HG03460 (cell line): ENCODE measurements around the gene DLG3.
"Not testable (repeated sequence)": the region's sequence is repeated elsewhere in the genome, so short reads cannot be mapped to it uniquely, and the experiment has no call there.

Source experiments
- ATAC-seq: cut with Tn5 transposase; IDR thresholded peaks from one replicate; pipeline ENCODE4 v1.9.1; 2021; ENCODE audit not compliant: unreplicated experiment

DLG3 gene

DNA sequence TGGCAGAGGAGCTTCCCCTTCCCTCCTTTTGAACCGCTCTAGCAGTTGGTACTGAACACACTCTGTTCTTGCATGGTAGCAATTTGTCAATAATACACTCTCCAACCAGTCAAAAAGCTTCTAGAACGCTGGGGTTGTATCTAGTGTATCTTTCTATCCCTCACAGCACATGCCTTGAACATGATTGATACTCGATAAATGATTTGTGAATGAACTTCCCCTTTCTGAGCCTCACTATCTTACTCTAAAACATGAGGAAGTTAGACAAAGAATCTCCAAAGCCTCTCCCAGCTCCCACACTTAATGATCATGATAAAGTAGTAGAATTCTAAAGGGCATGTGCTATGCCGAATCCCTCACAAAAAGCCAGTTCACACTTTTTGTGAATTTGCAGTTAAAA lies 64.4 kb downstream of the DLG3 start:
- ATAC-seq, result no peak

DNA sequence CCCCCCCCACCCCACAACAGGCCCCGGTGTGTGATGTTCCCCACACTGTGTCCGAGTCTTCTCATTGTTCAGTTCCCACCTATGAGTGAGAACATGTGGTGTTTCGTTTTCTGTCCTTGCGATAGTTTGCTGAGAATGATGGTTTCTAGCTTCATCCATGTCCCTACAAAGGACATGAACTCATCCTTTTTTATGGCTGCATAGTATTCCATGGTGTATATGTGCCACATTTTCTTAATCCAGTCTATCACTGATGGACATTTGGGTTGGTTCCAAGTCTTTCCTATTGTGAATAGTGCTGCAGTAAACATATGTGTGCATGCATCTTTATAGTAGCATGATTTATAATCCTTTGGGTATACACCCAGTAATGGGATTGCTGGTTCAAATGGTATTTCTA lies 70.6 kb downstream of the DLG3 start:
- ATAC-seq, result not testable (repeated sequence)

DNA sequence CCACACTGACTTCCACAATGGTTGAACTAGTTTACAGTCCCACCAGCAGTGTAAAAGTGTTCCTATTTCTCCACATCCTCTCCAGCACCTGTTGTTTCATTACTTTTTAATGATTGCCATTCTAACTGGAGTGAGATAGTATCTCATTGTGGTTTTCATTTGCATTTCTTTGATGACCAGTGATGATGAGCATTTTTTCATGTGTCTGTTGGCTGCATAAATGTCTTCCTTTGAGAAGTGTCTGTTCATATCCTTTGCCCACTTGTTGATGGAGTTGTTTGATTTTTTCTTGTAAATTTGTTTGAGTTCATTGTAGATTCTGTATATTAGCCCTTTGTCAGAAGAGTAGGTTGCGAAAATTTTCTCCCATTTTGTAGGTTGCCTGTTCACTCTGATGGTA lies 71.1 kb downstream of the DLG3 start:
- not testable (repeated sequence) for ATAC-seq

DNA sequence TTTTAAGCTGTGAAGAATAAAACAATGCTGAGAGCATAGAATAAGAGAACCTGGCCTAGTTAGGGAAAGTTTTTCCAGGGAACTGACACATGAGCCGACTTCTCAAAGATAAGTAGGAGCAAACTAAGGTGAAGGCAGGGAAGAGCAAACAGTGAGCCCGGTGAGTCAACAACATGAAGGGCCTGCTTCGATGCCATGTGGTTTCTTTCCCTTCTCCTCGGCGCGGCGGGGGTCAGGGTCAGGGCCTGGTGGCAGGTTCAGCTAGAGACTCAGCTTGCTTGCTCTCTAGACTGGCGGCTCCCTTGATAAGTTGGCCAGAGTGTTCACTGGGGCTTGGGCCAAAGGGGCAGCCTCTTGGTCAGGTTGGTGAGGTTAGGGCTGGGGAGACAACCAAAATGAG lies 81.1 kb downstream of the DLG3 start:
- ATAC-seq, result no peak

DNA sequence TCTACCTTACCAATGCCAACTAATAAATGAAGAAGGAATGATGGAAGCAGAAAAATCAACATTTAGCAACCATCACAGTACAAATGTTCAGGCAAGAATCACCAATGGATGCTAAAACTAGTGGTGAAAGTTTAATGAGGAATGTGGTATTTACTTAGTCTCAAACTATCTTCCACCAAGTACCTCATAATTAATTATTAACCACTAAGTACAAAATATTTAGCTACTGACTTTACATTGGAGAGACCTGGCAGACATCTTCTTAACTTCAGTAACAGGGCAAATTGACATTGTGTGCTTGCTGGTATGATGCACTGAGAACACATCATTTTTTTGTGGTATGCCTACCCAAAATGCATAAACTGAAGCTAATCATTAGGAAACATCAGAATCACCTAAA lies 82.4 kb downstream of the DLG3 start:
- ATAC-seq, result no peak

DNA sequence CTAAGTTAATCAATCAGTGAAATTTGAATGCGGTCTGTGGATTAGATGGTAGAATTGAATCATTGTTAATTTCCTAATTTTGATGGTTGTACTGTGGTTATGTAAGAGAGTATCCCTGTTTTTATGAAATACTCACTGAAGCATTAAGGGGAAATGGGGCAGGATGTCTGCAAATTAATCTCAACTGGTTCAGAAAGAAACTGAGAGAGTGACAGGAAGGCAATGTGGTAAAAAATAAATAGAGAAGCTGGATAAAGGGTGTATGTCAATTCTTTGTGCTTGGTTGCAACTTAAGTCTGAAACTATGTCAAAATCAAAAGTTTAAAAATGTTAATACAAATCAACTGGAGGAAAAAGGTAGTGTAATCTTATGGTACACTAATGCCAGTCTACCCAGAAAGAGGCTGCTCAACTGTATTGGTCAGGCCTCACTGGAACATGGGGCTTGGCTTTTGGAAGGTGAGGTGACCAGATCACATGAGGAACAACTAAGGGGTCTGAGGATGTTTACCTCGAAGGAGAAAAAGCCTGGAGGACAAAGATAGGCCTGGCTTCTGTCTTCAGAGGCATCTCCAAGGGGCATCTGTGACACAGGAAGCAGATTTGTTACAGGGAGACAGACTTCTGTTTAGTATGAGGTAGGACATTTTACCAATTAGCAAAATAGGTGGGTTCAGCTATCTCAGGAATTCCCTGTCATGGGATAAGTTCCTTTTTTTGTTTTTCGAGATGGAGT lies 83.1 kb downstream of the DLG3 start:
- no peak for ATAC-seq

DNA sequence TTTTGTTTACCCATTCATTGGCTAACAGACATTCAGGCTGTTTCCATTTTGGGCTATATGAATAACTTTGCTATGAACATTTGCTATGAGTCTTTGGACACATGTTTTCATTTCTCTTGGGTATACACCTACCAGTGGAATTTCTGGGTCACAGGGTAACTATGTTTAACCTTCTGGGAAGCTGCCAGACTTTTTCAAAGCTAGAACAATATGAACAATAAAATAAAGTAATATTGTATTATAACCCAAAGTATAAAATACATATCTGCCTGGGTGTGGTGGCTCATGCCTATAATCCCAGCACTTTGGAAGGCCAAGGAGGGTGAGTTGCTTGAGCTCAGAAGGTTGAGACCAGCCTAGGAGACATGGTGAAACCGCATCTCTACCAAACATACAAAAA lies 90.6 kb downstream of the DLG3 start:
- ATAC-seq, result no peak

DNA sequence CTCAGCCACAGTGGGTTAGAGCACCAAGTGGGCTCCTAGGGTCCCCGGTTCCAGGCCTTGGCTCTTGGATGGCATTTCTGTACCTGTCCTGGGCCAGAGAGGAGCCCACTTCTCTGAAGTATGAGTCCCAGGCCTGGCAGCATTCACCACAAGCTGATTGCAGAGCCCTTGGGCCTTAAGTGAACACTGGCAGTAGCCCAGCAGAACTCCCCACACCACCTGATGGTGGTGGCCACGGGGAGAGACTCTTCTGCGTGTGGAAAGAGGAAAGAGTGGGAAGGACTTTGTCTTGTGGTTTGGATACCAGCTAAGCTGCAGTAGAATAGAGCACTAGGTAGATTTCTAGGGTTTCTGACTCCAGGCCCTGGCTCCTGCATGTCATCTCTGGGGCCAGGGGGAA lies 104.8 kb downstream of the DLG3 start:
- no peak for ATAC-seq

DNA sequence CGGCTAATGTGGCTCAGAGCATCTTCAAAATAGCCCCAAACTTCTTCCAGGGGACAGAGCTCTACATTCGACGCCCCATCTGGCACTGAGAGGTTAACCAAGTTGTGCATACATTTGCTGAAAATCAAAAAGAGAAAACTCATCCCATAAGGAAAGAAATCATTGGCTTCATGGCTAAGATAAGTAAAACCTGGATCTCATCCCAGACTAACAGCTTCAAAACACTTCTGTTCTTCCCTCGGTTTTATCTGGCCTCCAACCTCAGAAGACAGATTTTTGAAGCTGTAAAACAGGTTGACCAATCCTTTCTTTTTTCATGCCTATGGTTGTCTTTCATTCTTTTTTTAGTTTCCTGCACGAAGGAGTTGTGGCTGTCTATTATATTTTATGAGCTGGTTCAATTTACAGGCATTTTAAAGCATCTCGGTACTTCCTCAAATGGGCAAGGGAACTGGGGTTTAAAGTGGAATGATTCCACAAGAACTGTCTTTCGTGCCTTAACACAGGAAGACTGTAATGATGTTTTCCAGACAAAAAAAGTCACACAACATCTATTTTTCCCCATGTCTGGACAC lies 107.6 kb downstream of the DLG3 start:
- ATAC-seq, result no peak

DNA sequence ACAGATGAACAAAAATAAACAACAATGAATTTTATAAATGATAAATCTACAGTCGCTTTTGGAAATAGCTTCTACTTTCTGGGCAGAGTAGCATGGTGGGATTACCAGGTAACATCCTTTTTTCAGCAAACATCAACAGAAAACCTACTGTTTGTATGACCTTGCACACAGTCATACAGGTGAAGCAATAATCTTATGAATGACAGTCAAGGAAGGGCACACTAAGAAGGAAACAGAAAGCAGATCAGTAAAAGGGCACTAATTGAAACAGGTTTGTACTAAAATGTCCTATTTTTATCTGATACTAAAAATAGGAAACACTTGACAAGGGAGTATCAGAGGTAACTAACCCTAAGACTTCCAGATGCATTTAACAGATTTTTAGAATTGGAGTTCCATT lies 108.9 kb downstream of the DLG3 start:
- peak; percentile 71 for ATAC-seq

DNA sequence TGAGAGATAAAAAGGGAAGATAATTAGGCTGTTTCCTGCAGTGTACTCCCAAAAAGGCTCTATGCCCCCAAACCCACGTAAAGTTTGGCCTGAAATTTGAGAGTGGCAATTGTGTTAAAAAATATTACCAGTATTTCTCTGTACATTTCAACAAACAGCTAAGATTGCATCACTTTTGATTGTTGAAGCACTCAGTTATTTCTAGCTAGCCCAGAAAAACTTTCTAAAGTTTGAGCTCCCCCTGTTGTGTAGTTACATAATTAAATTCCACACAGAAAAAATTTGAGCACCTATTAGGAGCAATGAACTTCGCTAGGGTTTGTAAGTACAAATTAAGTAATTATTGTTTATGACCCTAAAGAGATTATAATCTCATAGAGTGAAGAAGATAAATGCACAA lies 109.4 kb downstream of the DLG3 start:
- ATAC-seq, result no peak

DNA sequence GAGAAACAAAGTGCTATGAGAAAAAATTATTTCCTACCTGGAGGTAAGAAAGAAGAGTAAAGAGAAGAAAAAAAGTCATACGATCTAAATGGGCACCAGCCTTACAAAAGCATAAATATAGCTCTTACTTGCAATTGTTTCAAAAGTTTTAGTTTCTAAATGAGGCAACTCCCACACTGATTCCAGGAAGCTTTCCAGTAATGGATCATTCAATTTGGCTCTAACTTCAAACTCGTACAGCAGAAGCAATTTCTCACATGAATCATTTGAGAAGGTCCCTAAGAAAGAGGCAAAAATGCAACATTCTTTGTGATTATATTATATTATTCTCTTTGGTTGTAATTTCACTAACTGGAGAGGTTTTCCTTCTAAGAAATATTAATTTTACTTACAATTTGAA lies 109.9 kb downstream of the DLG3 start:
- ATAC-seq, result no peak

DNA sequence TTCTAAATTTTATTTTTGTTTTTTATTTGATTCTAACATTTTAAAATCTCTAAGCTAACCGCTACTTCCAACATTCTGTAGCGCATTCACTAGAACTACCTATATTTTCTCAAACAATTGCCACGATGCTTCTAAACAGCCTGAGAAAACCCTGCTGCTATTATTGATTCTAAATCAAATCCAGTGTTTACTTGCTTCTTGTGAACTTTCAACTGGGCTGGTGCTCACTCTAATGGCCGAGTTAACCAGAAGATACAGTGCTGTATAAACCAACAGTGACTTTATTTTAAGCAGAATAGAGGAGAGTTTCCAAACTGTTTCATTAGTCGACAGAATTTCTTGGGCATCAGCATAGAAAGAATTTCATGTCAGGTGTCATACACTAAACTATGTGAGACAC lies 110.3 kb downstream of the DLG3 start:
- ATAC-seq, result no peak
